Erythroblast (primary cell): ENCODE measurements around the gene OR6J1.

Experiments used
- GATA1 ChIP-seq: IDR thresholded peaks from 2 replicates; pipeline ENCODE4 v1.6.1; 2011; ENCODE audit warnings: low read depth, mild to moderate bottlenecking, control low read depth, low read length, moderate library complexity
- POLR2A ChIP-seq: IDR thresholded peaks from 2 replicates; pipeline ENCODE4 v1.6.1; 2011; ENCODE audit warnings: mild to moderate bottlenecking, low read length

GRCh38 chr14:22653012-22653621 lies 9.0 kb upstream of the OR6J1 start:
- TF ChIP-seq POLR2A (no peak), GATA1 (no peak)
